Measurements from ENCODE around the gene CNIH3.
A peak's percentile ranks its signal among the peaks of the same experiment; 100 is the strongest.

Gene CNIH3

GRCh38 chr1:224782281-224783000, 166.3 kb downstream of the CNIH3 start:
- no peak for DNase-seq

DNA sequence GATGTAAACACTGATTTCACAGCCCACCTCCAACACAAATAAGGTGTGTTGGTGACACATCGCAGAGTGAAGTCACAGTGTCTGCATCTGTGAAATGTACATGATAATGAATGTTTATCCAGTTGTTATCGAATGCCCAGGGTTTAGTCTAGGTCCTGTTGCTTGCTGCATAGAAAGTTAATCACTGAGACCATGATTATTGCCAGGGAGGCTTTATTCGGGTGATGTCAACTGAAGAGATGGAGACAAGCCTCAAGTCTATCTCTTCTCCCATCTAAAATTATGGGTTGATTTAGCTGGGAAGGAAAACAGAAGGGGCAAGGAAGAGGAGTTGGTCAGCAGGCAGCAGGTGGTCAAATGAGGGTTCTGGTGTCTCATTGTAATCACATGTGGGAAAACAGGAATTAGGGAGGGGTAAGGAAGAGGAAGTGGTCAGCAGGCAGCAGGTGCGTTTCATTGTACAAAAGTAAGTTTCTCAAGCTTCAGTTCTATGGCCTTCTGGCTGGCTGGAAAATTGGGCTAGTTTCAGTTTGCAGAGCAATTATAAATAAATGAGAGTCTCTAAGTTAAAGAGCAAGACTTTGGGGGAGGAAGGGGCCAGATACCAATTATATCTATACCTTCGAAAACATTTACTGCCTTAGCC, 167.0 kb downstream of the CNIH3 start:
- DNase-seq: peak; percentile 78

DNA sequence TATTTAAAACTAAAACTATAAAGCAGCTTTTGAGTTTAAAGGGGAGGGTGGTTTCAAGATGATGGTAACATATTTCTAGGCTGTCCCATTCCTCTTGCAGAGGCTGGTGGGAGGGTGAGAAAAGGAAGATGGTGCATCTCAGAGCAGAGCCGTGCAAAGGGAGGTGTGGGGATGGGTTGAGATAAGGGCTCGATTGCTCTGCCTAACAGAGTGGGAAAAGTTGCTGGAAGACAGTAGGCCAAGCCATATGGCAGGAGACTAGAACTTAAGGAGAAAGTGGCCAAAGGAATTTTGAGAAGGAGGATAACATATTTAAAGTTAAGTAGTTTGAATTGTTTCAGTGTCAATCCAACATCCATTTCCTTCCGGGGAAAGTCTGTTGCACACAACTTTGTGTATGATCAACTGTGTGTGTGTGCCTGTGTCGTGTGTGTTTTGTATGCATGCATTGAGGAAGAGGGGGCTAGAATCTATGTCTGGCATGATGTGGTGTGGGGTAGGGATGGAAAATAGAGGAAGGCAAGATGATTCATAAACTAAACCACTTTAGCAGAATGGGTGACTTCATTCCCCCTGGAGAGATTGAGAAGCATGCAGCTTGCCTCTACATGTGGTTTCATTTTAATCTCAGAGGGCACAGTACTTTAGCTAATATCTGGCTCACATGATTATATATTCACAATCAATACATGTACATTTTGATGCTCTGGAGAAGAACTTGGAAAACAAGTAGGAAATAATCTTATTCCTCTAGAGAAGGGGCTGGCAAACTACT, 168.3 kb downstream of the CNIH3 start:
- DNase-seq: no peak

DNA sequence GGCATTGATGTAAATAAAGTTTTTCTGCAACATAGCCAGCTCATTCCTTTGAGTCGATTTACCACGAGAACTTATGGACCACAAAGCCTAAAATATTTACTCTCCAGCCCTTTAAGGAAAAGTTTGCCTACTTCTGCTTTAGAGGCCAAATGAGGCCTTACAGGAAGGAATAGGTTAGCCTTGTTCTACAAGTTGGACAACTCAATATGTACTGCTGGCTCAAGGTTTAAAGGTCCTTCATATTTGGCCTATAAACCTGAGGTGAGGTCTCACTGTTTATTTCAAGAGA, 168.9 kb downstream of the CNIH3 start:
- no peak for DNase-seq

DNA sequence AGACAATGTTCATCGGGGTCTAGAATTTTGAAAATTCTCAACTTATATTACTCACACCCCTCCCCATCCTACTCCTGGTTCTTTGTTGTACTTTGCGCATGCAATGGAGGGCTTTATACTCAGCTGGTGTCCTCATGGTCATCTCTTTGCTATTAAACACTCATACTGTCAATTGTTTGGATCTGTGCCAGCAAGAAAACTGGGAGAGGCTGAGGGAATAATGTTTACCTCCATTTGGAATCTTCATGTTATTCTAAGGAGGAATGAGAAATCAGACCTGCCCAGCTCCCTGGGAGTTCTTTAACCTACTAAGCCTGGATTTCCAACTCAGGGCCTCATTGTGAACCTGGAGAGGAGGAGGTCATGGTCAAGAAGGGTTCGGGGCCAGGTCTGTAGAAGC, 169.5 kb downstream of the CNIH3 start:
- no peak for DNase-seq

- no peak for DNase-seq
Observed at GRCh38 chr1:224786533-224787250, 170.6 kb downstream of the CNIH3 start.

GRCh38 chr1:224789311-224789710, 173.2 kb downstream of the CNIH3 start:
- no peak for DNase-seq

Data from NCI-H748 treated with DMSO at 0.1 percent for 48 hours (cell line).